Activated T-helper 1 cell treated with anti-CD3 and anti-CD28 coated beads, Interleukin-2, amount 50 U/mL, for 16 hours (primary cell): ENCODE data around the gene ATP6V0E2.

Source experiments
- DNase-seq, 2 donors: peaks; one replicate each; pipeline ENCODE4 v3.0.0-alpha.2; 2020; ENCODE audit warnings: low read depth in 1 of 2, low spot score in 1 of 2

The ATP6V0E2 gene

DNA sequence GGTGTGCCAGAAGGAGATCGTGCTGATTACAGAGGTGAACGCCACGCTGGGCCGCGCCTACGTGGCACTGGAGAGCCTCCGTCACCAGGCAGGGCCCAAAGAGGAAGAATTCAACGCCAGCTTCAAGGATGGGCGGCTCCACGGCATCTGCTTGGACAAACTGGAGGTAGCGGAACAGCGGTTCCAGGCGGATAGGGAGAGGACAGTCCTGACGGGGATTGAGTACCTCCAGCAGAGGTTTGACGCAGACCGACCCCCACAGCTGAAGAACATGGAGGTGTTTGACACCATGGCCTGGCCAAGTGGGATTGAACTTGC is 12.1 kb upstream of the ATP6V0E2 start:
- DNase-seq = no peak

DNA sequence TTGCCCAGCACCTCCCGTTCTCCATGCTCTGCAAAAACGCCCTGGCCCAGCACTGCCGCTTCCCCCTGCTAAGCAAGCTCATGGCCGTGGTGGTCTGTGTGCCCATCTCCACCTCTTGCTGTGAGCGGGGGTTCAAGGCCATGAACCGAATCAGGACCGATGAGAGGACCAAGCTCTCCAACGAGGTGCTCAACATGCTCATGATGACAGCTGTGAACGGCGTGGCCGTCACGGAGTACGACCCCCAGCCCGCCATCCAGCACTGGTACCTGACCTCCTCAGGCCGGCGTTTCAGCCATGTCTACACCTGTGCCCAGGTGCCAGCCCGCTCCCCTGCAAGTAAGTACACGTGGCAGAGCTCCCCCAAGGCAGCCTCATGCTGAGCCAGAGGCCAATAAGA is 11.6 kb upstream of the ATP6V0E2 start:
- no peak for DNase-seq

DNA sequence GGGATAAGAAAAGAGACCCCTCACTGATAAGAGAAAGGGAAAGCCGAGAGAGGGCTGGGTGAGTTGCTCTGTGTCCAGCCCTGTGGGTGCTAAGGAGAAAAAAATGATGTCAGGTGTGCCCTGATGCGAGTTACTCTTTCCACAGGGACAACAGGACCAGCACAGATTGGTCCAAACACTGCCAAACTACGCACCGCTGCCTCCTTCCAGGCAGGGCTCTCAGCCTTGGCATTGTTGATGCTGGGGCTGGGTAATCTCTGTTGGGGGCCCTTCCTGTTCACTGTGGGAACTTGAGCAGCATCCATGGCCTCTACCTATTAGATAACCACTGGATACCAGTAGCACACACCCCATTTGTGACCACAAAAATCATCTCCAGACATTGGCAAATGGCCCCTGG is 10.3 kb upstream of the ATP6V0E2 start:
- DNase-seq = no peak

DNA sequence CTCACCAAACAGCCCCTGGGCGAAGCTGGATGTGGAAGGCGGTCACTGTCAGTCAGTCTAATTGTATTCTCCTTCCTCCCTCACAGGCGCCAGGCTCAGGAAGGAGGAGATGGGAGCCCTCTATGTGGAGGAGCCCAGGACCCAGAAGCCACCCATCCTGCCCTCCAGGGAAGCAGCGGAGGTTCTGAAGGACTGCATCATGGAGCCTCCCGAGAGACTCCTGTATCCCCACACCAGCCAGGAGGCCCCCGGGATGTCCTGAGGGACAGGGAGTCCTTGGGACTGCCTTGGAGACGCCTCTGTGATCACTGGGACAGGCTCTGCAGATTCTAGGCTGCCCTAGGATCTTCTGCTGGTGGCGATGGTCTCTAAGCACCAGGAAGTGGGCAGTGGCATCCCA is 9.7 kb upstream of the ATP6V0E2 start:
- no peak for DNase-seq

DNA sequence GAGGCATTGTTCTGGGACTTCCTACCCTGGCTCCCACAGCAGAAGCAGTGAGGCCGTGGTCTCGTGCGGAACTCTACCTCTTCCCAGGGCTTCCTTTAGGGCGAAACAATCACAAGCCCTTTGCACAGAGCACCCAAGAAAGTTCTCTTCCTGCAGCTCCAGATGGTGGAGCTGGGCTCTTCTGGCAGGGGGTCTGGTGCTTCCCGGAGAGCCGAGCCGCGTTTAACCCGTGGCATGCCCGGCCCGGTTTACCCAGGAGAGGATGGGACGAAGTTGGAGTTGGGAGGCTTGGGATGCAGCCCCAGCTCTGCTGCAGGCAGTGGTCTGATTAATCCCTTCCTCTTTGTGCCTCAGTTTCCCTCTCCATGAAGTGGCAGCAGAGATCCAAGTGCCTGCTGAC is 9.0 kb upstream of the ATP6V0E2 start:
- no peak for DNase-seq

DNA sequence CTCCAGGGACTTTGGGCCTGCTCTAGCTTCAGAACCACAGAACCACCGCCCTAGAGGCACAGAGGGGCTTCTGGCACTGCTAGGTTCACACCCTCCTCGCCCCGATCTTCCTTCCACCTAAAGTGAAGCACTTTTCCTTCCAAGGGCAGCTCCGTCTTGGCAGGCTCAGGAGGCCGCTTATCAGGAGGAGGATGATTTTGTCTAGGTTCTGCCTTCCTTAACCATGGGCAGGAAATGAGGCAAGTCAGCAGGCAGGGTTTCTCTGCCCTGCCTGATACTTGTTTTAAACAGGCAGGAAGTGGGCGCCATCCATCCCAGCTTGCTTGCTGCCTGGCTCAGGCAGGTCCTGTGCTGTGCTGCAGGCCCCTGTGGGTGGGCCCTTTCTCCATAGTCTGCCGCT is 8.3 kb upstream of the ATP6V0E2 start:
- DNase-seq = peak in 1 of 2 donors; percentile 43

DNA sequence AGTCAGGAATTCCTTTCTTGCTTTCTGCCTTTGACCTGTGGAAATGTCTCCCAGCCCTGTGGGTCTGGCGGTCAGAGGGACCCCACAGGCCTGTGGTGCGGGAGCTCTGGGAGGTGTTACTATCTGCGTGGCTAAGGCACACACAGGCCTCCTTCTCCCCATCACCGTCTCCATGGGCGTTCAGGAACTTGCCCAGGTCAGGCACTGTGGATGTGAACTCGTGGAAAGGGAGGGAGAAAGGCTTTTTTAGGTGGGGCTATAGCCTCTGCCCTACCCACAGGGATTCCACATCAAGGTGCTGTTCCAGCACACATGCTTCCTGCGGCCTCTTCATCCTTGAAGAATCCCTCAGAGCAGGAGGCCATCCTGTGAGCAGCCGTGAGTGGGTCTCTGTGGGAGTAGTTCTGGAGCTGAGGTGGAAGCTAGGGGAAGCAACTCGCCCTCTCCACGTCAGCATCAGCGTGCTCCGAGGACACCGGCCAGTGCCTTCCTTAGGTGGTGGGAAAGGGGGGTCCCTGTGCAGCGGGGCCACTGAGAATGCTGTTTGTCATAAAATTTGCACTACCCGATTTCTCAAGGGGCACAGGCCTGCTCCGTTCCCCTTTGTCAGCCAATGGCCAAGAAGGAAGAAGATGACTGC is 7.5 kb upstream of the ATP6V0E2 start:
- no peak for DNase-seq

DNA sequence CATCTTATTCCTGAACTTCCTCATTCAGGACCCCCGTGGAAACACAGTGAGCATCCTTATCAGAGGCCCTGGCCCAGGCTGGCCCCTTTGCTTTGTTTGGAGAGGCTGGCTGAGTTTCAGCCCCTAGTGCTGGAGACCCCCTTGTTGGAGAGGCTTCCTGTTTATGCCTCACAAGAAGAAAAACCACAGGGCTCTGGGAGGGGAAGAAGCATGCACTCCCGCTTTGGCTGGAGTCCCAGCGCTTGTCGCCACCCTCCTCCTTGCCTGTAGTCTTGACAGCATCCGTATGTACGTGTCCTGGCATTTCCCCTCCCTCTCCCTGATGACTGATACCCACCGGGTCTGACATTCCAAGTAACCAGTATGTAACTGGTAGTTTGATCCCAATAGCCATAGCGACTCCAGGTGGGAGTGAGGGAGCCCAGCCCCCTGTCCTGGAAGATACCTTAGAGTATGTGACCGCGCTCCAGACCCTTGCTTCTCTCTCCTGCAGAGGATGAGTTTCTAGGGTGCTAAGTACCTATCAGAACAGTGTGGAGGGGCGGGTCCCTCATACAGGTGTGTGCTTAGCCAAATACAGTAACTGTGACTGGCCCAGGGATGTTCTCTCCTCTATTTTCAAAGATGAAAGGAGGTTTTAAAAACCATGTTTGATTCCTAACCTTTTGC is 6.9 kb upstream of the ATP6V0E2 start:
- no peak for DNase-seq

DNA sequence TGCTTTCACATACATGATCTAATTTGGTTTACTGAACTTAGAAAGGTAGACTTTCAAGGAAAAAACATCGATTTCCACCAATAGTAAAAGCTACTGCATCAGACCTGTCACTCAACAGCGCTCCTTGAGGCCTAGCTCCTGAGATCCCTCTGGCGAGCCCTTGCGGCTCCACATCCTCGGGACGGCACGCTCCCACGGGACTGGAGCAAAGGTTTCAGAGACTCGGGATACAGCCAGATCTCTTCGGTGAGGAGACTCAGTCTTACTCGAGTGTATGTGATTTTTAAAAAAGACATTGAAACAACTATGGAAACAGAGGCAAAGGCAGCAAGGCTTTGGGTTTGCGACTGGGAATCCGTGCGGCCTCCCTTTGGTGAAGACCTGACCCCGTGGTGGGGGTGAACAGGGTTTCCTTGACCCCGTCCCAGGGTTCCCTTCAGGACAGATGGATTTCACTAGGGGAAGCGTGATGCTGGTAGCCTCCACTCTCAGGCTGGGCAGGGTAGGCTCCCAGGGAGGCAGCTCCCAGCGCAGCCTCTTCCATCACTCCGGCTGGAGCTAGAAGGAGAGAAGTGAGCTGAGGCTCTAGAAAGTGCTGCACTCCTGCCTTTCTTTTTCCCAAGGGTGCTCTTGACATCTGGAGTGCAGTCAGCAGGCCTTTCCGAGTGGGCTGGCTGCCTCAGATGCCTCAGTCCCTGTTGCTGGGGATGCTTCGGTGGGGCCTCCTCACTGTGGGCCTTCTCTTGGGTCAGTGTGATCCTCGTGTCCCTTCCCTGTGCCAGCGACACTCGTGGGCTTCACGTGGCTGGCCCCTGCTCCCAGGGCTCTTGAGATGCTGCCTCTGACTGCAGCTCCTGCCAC is 5.8 kb upstream of the ATP6V0E2 start:
- DNase-seq = no peak

DNA sequence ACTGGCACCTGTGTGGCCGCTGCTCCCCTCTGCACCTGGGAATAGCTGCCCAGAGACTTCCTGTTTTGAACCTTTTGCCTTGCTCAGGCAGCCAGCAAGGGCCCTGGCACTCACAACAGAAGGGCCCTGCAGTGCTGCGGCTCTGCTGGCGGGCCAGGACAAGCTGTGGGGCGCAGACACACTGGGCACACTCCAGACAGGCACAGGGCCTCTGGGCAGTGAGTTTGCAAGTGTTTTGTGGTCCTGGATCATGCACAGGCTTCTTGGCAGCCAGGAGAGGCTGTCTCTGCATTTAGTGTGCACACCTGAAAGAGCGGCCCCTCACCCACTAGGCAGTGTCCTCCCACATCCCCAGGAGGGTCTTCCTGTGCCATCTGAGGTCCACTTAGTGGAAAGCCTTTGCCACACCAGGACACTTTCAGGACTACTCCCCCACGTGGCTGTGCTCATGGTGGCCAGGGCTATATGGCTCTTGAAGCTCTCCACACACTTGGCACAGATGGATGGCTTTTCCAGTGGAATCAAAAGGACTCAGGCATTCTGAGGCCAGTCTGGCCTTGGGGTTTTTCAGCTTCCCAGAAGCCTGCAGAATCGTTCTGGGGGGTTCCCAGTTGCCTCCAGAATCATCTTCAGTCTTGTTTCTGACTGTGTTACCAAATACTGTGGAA is 5.0 kb upstream of the ATP6V0E2 start:
- no peak for DNase-seq

DNA sequence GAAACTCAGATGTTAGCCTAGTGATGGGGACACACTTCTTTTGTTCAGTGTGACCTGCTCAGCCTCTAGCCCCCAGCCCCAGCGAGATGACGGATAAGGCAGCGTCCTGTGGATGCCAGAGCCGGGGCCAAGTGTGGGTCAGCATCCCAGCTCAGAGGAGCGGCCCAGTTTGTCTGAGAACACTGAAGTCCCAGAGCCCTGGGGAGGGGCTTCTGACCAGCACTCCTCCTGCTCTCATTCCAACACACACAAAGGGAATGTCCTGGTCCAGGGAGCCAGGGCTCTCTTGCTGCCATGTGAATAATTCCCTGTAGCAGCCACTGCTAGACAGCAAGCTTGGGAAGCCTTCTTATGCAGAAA is 4.5 kb upstream of the ATP6V0E2 start:
- DNase-seq = no peak

DNA sequence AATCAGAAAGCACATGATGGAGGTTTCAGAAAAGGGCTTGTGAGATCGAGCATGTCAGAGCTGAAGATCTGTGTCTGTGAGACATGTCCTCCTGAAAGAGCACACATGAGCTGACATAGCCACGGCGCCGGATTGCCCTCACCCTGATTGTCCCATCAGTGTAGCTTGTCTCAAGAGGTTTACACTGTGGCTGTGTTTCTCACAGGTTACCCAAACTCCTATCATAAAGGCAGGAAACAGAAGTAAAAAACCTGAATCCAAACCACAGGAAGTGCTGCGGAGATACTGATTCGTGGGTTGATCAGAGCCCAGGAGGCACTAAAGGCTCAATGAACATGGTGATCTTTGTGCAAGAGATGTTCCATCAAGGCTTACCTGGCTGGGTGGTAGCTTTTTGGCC is 3.9 kb upstream of the ATP6V0E2 start:
- no peak for DNase-seq

DNA sequence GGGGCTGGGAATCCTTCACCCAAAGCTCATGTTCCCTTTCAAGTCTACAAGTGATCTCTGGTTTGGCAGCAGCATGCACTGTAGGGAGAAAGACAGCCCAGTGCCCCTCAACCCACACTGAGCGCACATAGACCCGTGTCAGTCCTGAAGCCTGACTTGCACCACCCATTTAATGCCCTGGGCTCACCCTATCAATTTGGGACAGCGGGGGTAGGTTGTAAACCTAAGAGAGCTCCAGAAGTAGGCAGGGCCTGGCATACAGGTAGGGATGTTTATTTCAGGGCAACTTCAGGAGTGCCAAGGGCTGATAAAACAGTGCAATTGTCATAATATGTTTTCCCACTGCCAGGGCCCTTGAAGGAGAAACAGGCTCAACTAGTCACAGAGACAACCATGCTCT is 3.5 kb upstream of the ATP6V0E2 start:
- DNase-seq = no peak

DNA sequence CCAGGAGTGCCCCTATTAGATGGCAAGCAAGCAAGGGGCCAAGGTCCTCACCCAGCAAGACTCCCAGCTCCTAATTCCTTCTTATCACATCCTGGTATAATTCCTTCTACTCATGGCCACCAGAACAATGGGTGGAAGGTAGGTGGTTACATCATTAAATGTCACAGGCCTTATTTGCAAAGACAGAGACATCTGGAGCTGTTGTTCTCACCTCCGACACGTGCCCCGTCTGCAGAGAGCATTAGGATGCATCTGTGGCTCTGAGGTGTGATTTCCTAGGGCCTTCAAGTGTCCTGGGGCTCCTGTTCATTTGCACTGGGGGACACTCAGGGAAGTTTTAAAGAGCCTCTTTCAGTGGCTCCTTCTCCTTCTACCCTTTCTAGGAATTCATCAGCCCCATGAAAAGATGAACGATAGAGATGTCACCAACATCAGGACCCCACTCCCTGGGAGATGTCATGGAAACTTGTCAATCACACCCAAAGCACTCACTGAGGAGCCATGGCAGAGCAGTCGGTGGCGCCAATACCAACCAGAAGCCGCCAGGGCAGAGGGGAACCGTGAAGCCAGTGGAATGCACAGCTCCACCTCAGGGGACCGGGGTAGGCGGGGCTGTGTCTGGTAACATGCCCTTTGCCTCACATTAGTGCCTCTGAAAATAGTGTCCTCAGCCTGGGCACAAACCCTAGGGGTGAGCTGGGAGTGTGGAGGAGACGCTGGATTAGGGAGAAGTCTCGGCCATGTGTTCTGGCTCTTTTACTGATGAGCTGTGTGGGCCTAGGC is 2.9 kb upstream of the ATP6V0E2 start:
- no peak for DNase-seq

DNA sequence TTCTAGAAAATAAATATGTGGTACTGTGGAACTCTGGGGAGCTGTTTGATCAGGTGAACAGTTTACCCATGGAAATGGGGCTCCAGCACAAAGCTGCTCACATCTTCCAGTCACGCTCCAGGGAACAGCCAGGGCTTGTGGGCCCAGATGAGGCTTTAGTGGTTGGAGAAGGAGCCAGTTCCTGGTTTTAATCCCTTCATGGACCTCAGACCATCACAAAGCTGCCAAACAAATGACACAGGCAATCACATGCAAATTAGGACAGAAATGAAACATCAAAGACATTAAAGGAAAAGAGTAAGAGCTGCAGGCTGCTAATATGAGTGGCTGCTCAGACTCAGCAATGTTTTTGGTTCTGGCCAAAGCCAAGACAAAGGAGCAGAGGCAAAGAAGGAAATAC is 2.2 kb upstream of the ATP6V0E2 start:
- no peak for DNase-seq

DNA sequence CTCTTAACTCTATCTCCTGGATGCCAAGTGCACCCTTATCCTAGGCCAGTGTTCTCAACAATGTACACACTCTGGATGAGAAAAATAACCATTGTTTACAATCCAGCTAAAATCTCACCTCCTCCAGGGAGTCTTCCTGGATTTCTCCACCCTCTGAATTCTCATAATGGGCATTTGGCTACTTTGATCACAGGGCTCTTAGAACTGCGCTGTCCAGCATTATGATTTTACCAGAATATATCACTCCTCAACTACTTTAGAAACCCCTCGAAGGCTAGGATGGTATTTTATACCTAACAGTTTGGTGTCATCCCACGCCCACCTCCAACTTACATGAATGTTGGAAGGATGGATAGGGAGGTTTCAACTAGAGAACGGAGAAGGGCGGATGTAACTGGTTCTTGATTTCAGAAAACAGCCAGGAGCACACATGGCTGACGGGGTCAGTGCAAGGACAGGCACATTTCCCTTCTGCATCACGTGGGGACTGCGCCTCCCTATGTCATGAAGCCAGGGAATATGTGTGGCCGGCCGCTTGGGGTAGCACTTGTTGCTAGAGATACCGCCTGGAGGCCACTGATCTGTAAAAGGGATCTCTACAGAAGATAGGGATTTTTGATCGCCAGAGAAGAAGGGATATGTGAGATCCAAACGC is 1.2 kb upstream of the ATP6V0E2 start:
- DNase-seq = no peak

DNA sequence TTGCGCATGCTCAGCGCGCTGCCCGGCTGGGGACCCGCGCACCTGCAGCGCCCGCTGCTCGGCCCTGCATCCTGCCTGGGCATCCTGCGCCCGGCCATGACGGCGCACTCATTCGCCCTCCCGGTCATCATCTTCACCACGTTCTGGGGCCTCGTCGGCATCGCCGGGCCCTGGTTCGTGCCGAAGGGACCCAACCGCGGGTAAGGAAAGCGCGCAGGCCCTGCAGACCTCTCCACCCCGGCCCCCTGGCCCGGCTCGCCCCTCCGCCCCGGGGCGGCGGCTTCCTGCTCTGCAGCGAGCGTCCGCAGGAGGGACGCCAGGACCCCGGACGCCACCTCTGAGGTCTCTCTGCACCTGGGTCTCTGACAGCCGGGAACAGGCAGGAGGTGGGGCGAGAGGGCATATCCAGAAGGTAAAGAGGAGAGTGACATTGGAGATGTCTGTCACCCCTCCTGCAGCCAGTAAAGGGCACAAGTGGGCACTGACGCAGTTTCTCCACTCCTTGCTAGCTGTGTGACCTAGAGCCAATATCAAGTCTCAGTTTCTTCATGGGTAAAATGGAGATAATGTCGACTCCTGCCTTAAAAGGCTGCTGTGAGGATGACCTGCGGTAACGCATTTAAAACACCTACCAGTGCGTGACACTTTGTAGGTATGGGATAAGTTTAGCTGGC is 338 bp downstream of the ATP6V0E2 start:
- no peak for DNase-seq

DNA sequence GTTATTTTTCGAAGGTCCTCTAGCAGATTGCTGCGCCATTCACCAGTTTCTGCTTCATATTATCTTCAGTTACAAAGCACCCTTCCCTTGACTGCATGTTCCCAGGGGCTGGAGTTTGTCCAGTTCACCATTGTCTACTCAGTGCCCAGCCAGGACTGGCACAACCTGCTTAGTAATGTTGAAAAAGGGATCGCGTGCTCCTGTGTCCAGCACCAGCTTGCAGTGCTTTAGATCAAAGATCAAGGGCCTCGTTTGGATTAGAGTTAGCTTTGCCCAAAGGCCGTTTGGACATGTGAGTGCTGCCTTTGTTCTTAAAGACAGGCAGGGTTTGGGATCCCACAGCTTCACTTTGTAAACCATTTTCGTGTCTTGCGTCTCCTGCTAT is 867 bp downstream of the ATP6V0E2 start:
- no peak for DNase-seq

DNA sequence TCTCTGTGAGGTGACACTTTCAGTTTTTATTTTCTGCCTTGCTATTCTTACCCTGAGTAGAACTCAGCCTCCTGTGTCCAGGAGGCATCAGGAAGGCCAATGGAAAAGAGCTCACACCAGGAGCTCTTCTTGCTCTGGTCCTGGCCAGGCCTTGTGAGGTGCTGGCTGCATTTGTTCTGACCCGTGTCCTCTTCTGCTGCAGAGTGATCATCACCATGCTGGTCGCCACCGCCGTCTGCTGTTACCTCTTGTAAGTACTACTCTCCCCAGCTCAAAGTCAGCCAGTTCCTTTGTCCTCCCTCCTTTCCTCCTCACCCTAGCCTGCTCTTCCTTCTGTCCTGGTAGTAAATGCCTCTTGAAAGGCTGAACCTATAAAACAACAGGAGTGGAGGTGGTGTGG is 1.6 kb downstream of the ATP6V0E2 start:
- DNase-seq = no peak

DNA sequence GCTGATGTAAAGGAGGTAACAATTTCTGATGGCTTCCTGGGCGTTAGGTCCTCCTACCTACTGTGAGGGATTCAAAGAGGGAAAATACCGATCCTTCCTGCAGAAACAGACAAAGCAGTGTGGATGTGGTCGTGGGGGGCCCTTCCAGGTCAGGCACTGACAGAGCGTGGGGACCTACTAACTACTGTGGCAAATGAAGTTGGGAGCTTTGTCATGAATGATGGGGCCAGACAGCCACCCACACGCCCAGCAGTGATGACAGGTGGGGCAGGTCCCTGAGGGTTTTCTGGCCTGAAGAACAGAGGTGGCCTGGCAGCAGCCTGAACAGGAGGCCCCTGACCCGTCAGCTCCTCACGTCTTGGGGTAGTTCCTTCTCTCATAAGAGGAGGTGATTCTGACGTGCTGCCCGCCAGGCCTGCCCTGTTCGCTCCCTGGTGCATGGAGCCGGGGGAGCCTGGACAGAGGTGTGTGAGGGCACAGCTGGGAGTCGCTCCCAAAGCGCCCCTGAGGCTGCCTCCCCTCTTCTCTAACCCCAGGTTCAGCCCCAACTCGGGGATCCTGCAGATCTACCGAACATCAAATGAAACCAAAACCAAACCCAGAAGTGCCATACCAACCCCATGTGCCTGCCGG is 4.2 kb downstream of the ATP6V0E2 start:
- no peak for DNase-seq
